ENCODE measurements around the gene KCNIP4. TPM values are rescaled to one million over a fixed set of nuclear protein-coding genes. Genes with fewer than 3 reads are reported as not detected.

The KCNIP4 gene
- total and polyA plus RNA-seq, 10 of the 15 experiments (the other 5 are each of a cell fraction or from before 2014, with no cell fraction given) = 0.03 to 0.23 (median 0.13) TPM; not detected in 7

GRCh38 chr4:21002976-21003375 is 945.6 kb downstream of the KCNIP4 start:
- DNase-seq (ENCODE audit: low read depth, low spot score) (no peak), FAIRE-seq (no peak), ATAC-seq (no peak)
- ChIA-PET SMC1A (ENCODE audit: uncharacterized antibody, unreplicated experiment) (no interaction called here), RAD21 (ENCODE audit: unreplicated experiment) (no interaction called here), CTCF (interaction anchor here (1.4 kb wide), 1 partner anchor 11 kb away, joined by 3 read pairs; no protein-coding TSS in a partner anchor), POLR2A (no interaction called here)
- intact Hi-C loops (cut with micrococcal nuclease; ENCODE audit: unreplicated experiment) (no loop called here), in situ Hi-C loops (cut with MboI) (no loop called here)
- H3K4me2 ChIP-seq (ENCODE audit: control insufficient read depth, insufficient read depth) = no peak overlapping the region
- WGBS (ENCODE audit: insufficient coverage, insufficient replicate concordance, low lambda C conversion rate, missing lambda C conversion rate) = 33% methylated on average over 4 of the region's 4 CpGs
- no TSS peak for BruUV-seq (replicated peaks)
- no peaks in the 10 kb centered on the region for H3K36me3 ChIP-seq (ENCODE audit: control insufficient read depth in 2 of 2, insufficient read depth in 2 of 2, low read length in 1 of 2)
- H3K9me3 ChIP-seq (replicated peaks; ENCODE audit: control insufficient read depth, insufficient read depth, low read length) = no peaks in the 10 kb centered on the region
- no peak overlapping the region for H3K4me3 ChIP-seq
- H3K4me1 ChIP-seq (ENCODE audit: control insufficient read depth, insufficient read depth, low read length) = no peaks in the 10 kb centered on the region
- no peaks in the 10 kb centered on the region for H4K20me1 ChIP-seq (ENCODE audit: control insufficient read depth, insufficient read depth)
- no peak overlapping the region for H3K9ac ChIP-seq (ENCODE audit: control insufficient read depth, insufficient read depth, low read length)
- no peaks in the 10 kb centered on the region for H3K27me3 ChIP-seq (replicated peaks in 1 of 2; ENCODE audit: control insufficient read depth in 2 of 2, insufficient read depth in 2 of 2, low read length in 1 of 2)
- H2AFZ ChIP-seq (ENCODE audit: control insufficient read depth, low read depth, low read length) = no peak overlapping the region
- H3K27ac ChIP-seq (ENCODE audit: control insufficient read depth, insufficient read depth) = no peak overlapping the region
- TF ChIP-seq NR2C1 (IDR thresholded peaks at IDR 0.05) (no peak), REST (IDR thresholded peaks at IDR 0.05; ENCODE audit: low read depth, low read length) (no peak), CREB1 (IDR thresholded peaks at IDR 0.05; ENCODE audit: low read depth) (no peak), HCFC1 (IDR thresholded peaks at IDR 0.05; ENCODE audit: low read length) (no peak), IRF4 (IDR thresholded peaks at IDR 0.05; ENCODE audit: low read depth, low read length) (no peak), HDAC6 (IDR thresholded peaks at IDR 0.05; ENCODE audit: unreplicated experiment) (no peak), IRF3 (IDR thresholded peaks at IDR 0.05) (no peak), JUNB (IDR thresholded peaks at IDR 0.05) (no peak), RFX5 (IDR thresholded peaks at IDR 0.05; ENCODE audit: low read depth, low read length) (no peak), ZNF687 (IDR thresholded peaks at IDR 0.05) (no peak), GATAD2B (conservative IDR thresholded peaks at IDR 0.05; ENCODE audit: low read depth) (no peak), SREBF2 (IDR thresholded peaks at IDR 0.05; ENCODE audit: low read length) (no peak), CHD2 (IDR thresholded peaks at IDR 0.05; ENCODE audit: borderline replicate concordance, low read depth, low read length) (no peak)
- H3K79me2 ChIP-seq (ENCODE audit: control insufficient read depth, insufficient read depth, low read length) = no peaks in the 10 kb centered on the region

Data from GM12878 (cell line).